ENCODE data around the gene AFG3L2. TPM values are rescaled to one million over a fixed set of nuclear protein-coding genes. Genes with fewer than 3 reads are reported as not detected.

The AFG3L2 gene
- total and polyA plus RNA-seq, 7 donors: 31.4 to 56.6 (median 43.7) TPM

- H3K4me3 ChIP-seq: no peak overlapping the region
- DNase-seq: peak; percentile 46
- intact Hi-C loops (cut with DNase I): no loop called here
- TF ChIP-seq POLR2AphosphoS5 (IDR thresholded peaks at IDR 0.05) (no peak), POLR2A (IDR thresholded peaks at IDR 0.05) (no peak), CTCF (IDR thresholded peaks at IDR 0.05) (no peak), EP300 (IDR thresholded peaks at IDR 0.05) (no peak)
- peaks cover 0 to 36% (median 30%) of the 10 kb centered on the region in 4 donors for H3K4me1 ChIP-seq
- peak overlapping the region; percentile 2 to 71 (median 38) for H3K27ac ChIP-seq
- WGBS, 2 donors: 82 to 95% methylated on average over 7 of the region's 7 CpGs
- H3K9me3 ChIP-seq: no peaks in the 10 kb centered on the region
- H3K27me3 ChIP-seq: no peaks in the 10 kb centered on the region
- H3K36me3 ChIP-seq: peaks cover 9 to 67% (median 19%) of the 10 kb centered on the region in 4 donors
Observed at GRCh38 chr18:12335503-12335902, 41.5 kb downstream of the AFG3L2 start.

- TF ChIP-seq POLR2AphosphoS5 (IDR thresholded peaks at IDR 0.05): no peak
- TF ChIP-seq CTCF (IDR thresholded peaks at IDR 0.05): no peak
- no peak for TF ChIP-seq EP300 (IDR thresholded peaks at IDR 0.05)
- no peak for TF ChIP-seq POLR2A (IDR thresholded peaks at IDR 0.05)
- H3K36me3 ChIP-seq: peaks cover 9 to 66% (median 16%) of the 10 kb centered on the region in 4 donors
- WGBS, 2 donors: 66 to 92% methylated on average over 2 of the region's 2 CpGs
Observed at GRCh38 chr18:12334863-12335262, 42.2 kb downstream of the AFG3L2 start.

GRCh38 chr18:12334366-12334808 is 42.6 kb downstream of the AFG3L2 start:
- peak; percentile 80 for DNase-seq
- Histone ChIP-seq H3K36me3 (peaks cover 9 to 66% (median 17%) of the 10 kb centered on the region in 4 donors), H3K27ac (peak overlapping the region in 3 of 4 donors; percentile 22 to 71 (median 55))

More at GRCh38 chr18:12334863-12335262, 42.2 kb downstream of the AFG3L2 start:
- Histone ChIP-seq H3K4me3 (no peak overlapping the region), H3K4me1 (peaks cover 0 to 36% (median 30%) of the 10 kb centered on the region in 4 donors), H3K9me3 (no peaks in the 10 kb centered on the region), H3K27me3 (no peaks in the 10 kb centered on the region), H3K27ac (peak overlapping the region in 3 of 4 donors; percentile 22 to 71 (median 55))
- DNase-seq: no peak
- intact Hi-C loops (cut with DNase I): no loop called here

GRCh38 chr18:12333506-12334290 is 43.3 kb downstream of the AFG3L2 start:
- Histone ChIP-seq H3K9me3 (no peaks in the 10 kb centered on the region), H3K36me3 (peaks cover 8 to 66% (median 20%) of the 10 kb centered on the region in 4 donors), H3K4me3 (no peak overlapping the region), H3K27ac (peak overlapping the region in 3 of 4 donors; percentile 22 to 71 (median 55)), H3K27me3 (no peaks in the 10 kb centered on the region), H3K4me1 (peaks cover 0 to 36% (median 30%) of the 10 kb centered on the region in 4 donors)
- WGBS, 2 donors: 87 to 92% methylated on average over 10 of the region's 10 CpGs
- no peak for TF ChIP-seq POLR2A (IDR thresholded peaks at IDR 0.05)
- no peak for TF ChIP-seq POLR2AphosphoS5 (IDR thresholded peaks at IDR 0.05)
- no peak for TF ChIP-seq CTCF (IDR thresholded peaks at IDR 0.05)
- TF ChIP-seq EP300 (IDR thresholded peaks at IDR 0.05): no peak
- peak; percentile 55 for DNase-seq
- intact Hi-C loops (cut with DNase I): no loop called here

More at GRCh38 chr18:12334366-12334808, 42.6 kb downstream of the AFG3L2 start:
- 78 to 85% methylated on average over 2 of the region's 2 CpGs for WGBS, 2 donors
- H3K27me3 ChIP-seq: no peaks in the 10 kb centered on the region
- H3K9me3 ChIP-seq: no peaks in the 10 kb centered on the region
- no peak for TF ChIP-seq CTCF (IDR thresholded peaks at IDR 0.05)
- TF ChIP-seq POLR2AphosphoS5 (IDR thresholded peaks at IDR 0.05): no peak
- no peak for TF ChIP-seq POLR2A (IDR thresholded peaks at IDR 0.05)
- TF ChIP-seq EP300 (IDR thresholded peaks at IDR 0.05): no peak
- peaks cover 0 to 36% (median 30%) of the 10 kb centered on the region in 4 donors for H3K4me1 ChIP-seq
- no peak overlapping the region for H3K4me3 ChIP-seq
- intact Hi-C loops (cut with DNase I): no loop called here

All from sigmoid colon (tissue), 7 donors.